IMR-90 (cell line): ENCODE measurements around the gene CRCP.

ENCODE experiments used
- CEBPB ChIP-seq: IDR thresholded peaks from 2 replicates; pipeline ENCODE4 v1.6.1; 2012; ENCODE audit warnings: low read depth, low read length, improper control_type of control experiment
- MAFK ChIP-seq: IDR thresholded peaks from 2 replicates; pipeline ENCODE4 v1.6.1; 2012; ENCODE audit warnings: low read depth, low read length, improper control_type of control experiment
- MXI1 ChIP-seq: IDR thresholded peaks from 2 replicates; pipeline ENCODE4 v1.6.1; 2012; ENCODE audit warnings: low read depth, mild to moderate bottlenecking, low read length, moderate library complexity, borderline replicate concordance
- POLR2A ChIP-seq: IDR thresholded peaks from 2 replicates; pipeline ENCODE4 v1.6.1; 2012; ENCODE audit warnings: mild to moderate bottlenecking, low read depth, low read length
- RAD21 ChIP-seq: IDR thresholded peaks from 2 replicates; pipeline ENCODE4 v1.6.1; 2012; ENCODE audit warnings: low read length, improper control_type of control experiment
- SMC3 ChIP-seq: fragments of 150-350 bp; IDR thresholded peaks from 2 replicates; pipeline ENCODE4 v1.6.1; 2016; ENCODE audit warnings: low read depth, mild to moderate bottlenecking, antibody characterized with exemption, low read length, moderate library complexity
- TF ChIP-seq, protein P1 (sequence below): conservative IDR thresholded peaks from 2 replicates; pipeline ENCODE4 v1.5.1; 2012; ENCODE audit warnings: mild to moderate bottlenecking, low read depth, low read length, improper control_type of control experiment
- TF ChIP-seq, protein P2 (sequence below): fragments of 150-350 bp; IDR thresholded peaks from 2 replicates; pipeline ENCODE4 v1.6.1; 2017; ENCODE audit warnings: mild to moderate bottlenecking, antibody characterized with exemption, low read length, low read depth

DNA sequence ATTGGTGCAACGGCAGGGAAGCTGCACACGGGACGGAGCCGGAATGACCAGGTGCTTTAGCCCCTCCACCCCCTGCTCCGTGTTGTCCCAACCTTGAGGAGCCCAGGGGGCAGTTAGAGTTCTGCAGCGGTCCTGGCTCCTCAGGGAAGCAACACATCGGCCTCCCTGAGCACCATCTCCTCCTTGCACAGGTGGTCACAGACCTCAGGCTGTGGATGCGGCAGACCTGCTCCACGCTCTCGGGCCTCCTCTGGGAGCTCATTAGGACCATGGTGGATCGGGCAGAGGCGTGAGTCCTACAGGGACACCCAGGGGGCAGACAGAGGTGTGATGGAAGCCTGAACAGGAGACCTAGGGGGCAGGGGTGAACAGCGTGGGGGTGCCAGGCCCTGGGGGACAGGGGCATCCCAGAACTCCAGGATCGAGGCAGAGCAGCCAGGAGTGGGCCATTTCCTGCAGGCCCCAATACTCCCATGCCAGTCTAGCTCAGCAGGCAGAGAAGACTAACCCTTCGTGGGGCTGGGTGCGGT, 31.7 kb upstream of the CRCP start:
- TF ChIP-seq, protein P1, sequence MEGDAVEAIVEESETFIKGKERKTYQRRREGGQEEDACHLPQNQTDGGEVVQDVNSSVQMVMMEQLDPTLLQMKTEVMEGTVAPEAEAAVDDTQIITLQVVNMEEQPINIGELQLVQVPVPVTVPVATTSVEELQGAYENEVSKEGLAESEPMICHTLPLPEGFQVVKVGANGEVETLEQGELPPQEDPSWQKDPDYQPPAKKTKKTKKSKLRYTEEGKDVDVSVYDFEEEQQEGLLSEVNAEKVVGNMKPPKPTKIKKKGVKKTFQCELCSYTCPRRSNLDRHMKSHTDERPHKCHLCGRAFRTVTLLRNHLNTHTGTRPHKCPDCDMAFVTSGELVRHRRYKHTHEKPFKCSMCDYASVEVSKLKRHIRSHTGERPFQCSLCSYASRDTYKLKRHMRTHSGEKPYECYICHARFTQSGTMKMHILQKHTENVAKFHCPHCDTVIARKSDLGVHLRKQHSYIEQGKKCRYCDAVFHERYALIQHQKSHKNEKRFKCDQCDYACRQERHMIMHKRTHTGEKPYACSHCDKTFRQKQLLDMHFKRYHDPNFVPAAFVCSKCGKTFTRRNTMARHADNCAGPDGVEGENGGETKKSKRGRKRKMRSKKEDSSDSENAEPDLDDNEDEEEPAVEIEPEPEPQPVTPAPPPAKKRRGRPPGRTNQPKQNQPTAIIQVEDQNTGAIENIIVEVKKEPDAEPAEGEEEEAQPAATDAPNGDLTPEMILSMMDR, result no peak
- TF ChIP-seq CEBPB, result no peak
- no peak for TF ChIP-seq SMC3
- TF ChIP-seq, protein P2, sequence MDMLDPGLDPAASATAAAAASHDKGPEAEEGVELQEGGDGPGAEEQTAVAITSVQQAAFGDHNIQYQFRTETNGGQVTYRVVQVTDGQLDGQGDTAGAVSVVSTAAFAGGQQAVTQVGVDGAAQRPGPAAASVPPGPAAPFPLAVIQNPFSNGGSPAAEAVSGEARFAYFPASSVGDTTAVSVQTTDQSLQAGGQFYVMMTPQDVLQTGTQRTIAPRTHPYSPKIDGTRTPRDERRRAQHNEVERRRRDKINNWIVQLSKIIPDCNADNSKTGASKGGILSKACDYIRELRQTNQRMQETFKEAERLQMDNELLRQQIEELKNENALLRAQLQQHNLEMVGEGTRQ, result no peak
- TF ChIP-seq MXI1, result no peak
- no peak for TF ChIP-seq MAFK
- no peak for TF ChIP-seq POLR2A
- no peak for TF ChIP-seq RAD21
